ENCODE measurements around the gene OR5W2.

- TF ChIP-seq POLR2AphosphoS5 (IDR thresholded peaks at IDR 0.05; ENCODE audit: low read depth) (no peak), CTCF (conservative IDR thresholded peaks at IDR 0.05; ENCODE audit: low read depth in 2 of 2) (peak; percentile 70 to 78), EZH2 (IDR thresholded peaks at IDR 0.05; ENCODE audit: low read depth, unreplicated experiment) (no peak), REST (IDR thresholded peaks at IDR 0.05; ENCODE audit: unreplicated experiment) (no peak), EZH2phosphoT487 (IDR thresholded peaks at IDR 0.05; ENCODE audit: unreplicated experiment) (no peak), NANOG (IDR thresholded peaks at IDR 0.05; ENCODE audit: borderline replicate concordance) (no peak), JUNB (IDR thresholded peaks at IDR 0.05; ENCODE audit: unreplicated experiment) (no peak), CREB1 (CRISPR knock-in tag; IDR thresholded peaks at IDR 0.05; ENCODE audit: low read depth) (no peak), ZNF114 (CRISPR knock-in tag; IDR thresholded peaks at IDR 0.05) (no peak), ZNF331 (CRISPR knock-in tag; IDR thresholded peaks at IDR 0.05; ENCODE audit: low read depth) (no peak)
Measured at GRCh38 chr11:55895216-55895615, 19.2 kb downstream of the OR5W2 start.

Data from GM23338 (cell line).